IMR-90 (cell line): ENCODE data around the gene NSUN7. TPM values are rescaled to one million over a fixed set of nuclear protein-coding genes. Genes with fewer than 3 reads are reported as not detected.
A peak's percentile ranks its signal among the peaks of the same experiment; 100 is the strongest.

ENCODE experiments used
- ATAC-seq: fragments of 200-7000 bp; cut with Tn5 transposase; 2 replicates; pipeline ENCODE4 v1.9.1; 2020; ENCODE audit warnings: low read depth, mild to moderate bottlenecking, moderate library complexity
- BruUV-seq: library from RNA; stranded (reverse); fragments of 400-500 nt; replicated peaks from 2 replicates; lab custom pipeline; 2021; lab: Mats Ljungman, UMichigan
- CTCF ChIA-PET: fragments of 300-600 bp; formaldehyde crosslinking; extraction: SDS; loops from one replicate; lab custom pipeline; 2021; ENCODE audit warnings: antibody characterized with exemption; lab: Yijun Ruan, JAX
- POLR2A ChIA-PET: fragments of 300-600 bp; sonication (Branson Sonifier 250); formaldehyde crosslinking; loops from one replicate; lab custom pipeline; 2022; ENCODE audit warnings: antibody characterized with exemption; ENCODE audit not compliant: unreplicated experiment; lab: Charles Lee
- DNase-seq: peaks from one replicate; pipeline ENCODE4 v3.0.0; 2013
- H2AFZ ChIP-seq: replicated peaks from 2 replicates; pipeline ENCODE3; 2013; ENCODE audit warnings: low read length, mild to moderate bottlenecking; ENCODE audit not compliant: poor library complexity
- H2AK5ac ChIP-seq: 2 replicates; pipeline ENCODE4 v1.6.1; 2013; ENCODE audit warnings: low read depth, low read length, inconsistent platforms
- H2AK9ac ChIP-seq: replicated peaks from 2 replicates; pipeline ENCODE3; 2013; ENCODE audit warnings: mild to moderate bottlenecking, low read depth, low read length, moderate library complexity; ENCODE audit not compliant: poor library complexity
- H2BK120ac ChIP-seq: 2 replicates; pipeline ENCODE4 v1.6.1; 2013; ENCODE audit warnings: low read depth, low read length, inconsistent platforms
- H2BK15ac ChIP-seq: 3 replicates; pipeline ENCODE4 v1.6.1; 2013; ENCODE audit warnings: low read depth, low read length, inconsistent platforms
- H2BK20ac ChIP-seq: 2 replicates; pipeline ENCODE4 v1.6.1; 2013; ENCODE audit warnings: low read depth, mild to moderate bottlenecking, inconsistent platforms, low read length, moderate library complexity
- H2BK5ac ChIP-seq: 2 replicates; pipeline ENCODE4 v1.6.1; 2013; ENCODE audit warnings: mild to moderate bottlenecking, low read depth, low read length, inconsistent platforms; ENCODE audit not compliant: poor library complexity, severe bottlenecking
- H3K14ac ChIP-seq: replicated peaks from 2 replicates; pipeline ENCODE4 v1.6.1; 2013; ENCODE audit warnings: low read depth, low read length, inconsistent platforms
- H3K18ac ChIP-seq: 2 replicates; pipeline ENCODE4 v1.6.1; 2013; ENCODE audit warnings: low read depth, low read length, control low read depth
- H3K23ac ChIP-seq: 2 replicates; pipeline ENCODE4 v1.6.1; 2013; ENCODE audit warnings: low read depth, low read length, inconsistent platforms
- H3K27ac ChIP-seq: 2 replicates; pipeline ENCODE4 v1.5.1; 2013; ENCODE audit warnings: mild to moderate bottlenecking, control low read depth, low read length; ENCODE audit not compliant: insufficient read depth
- H3K27me3 ChIP-seq: 2 replicates; pipeline ENCODE4 v1.6.1; 2013; ENCODE audit warnings: low read length; ENCODE audit not compliant: control insufficient read depth, insufficient read depth
- H3K36me3 ChIP-seq: 2 replicates; pipeline ENCODE4 v1.6.1; 2013; ENCODE audit warnings: low read length, mixed read lengths; ENCODE audit not compliant: control insufficient read depth, insufficient read depth
- H3K4ac ChIP-seq: 2 replicates; pipeline ENCODE4 v1.6.1; 2013; ENCODE audit warnings: low read depth, low read length, inconsistent platforms
- H3K4me1 ChIP-seq: 2 replicates; pipeline ENCODE4 v1.6.1; 2013; ENCODE audit warnings: low read length, mixed read lengths; ENCODE audit not compliant: control insufficient read depth, insufficient read depth
- H3K4me2 ChIP-seq: 2 replicates; pipeline ENCODE4 v1.6.1; 2013; ENCODE audit warnings: low read depth, mild to moderate bottlenecking, control low read depth, low read length, moderate library complexity
- H3K4me3 ChIP-seq: 2 replicates; pipeline ENCODE4 v1.5.1; 2013; ENCODE audit warnings: low read depth, mild to moderate bottlenecking, control low read depth, low read length, moderate library complexity; ENCODE audit not compliant: insufficient read depth
- H3K56ac ChIP-seq: 2 replicates; pipeline ENCODE4 v1.6.1; 2013; ENCODE audit warnings: low read length, inconsistent platforms; ENCODE audit not compliant: insufficient read depth; ENCODE audit errors: extremely low read depth
- H3K79me1 ChIP-seq, 2 experiments: 2 replicates each; pipeline ENCODE4 v1.6.1; 2013; ENCODE audit warnings: low read length in 2 of 2, inconsistent platforms in 1 of 2, low read depth in 1 of 2
- H3K9ac ChIP-seq: 2 replicates; pipeline ENCODE4 v1.6.1; 2013; ENCODE audit warnings: low read depth, low read length, control low read depth
- H3K9me1 ChIP-seq: 2 replicates; pipeline ENCODE4 v1.6.1; 2013; ENCODE audit warnings: low read length, inconsistent platforms; ENCODE audit not compliant: insufficient read depth
- H3K9me3 ChIP-seq: 2 replicates; pipeline ENCODE4 v1.6.1; 2013; ENCODE audit warnings: low read length; ENCODE audit not compliant: control insufficient read depth, insufficient read depth
- H4K20me1 ChIP-seq: 2 replicates; pipeline ENCODE4 v1.6.1; 2013; ENCODE audit warnings: low read length, inconsistent platforms; ENCODE audit not compliant: insufficient read depth
- H4K5ac ChIP-seq: 2 replicates; pipeline ENCODE4 v1.6.1; 2013; ENCODE audit warnings: mild to moderate bottlenecking, low read depth, low read length, control low read depth
- H4K8ac ChIP-seq, 2 experiments: 2 replicates each; pipeline ENCODE4 v1.6.1; 2013; ENCODE audit warnings: low read depth in 2 of 2, low read length in 2 of 2, control low read depth in 1 of 2, inconsistent platforms in 1 of 2
- H4K91ac ChIP-seq: 2 replicates; pipeline ENCODE4 v1.6.1; 2013; ENCODE audit warnings: low read depth, low read length, inconsistent platforms; ENCODE audit not compliant: insufficient read depth
- CTCF ChIP-seq: conservative IDR thresholded peaks from 2 replicates; pipeline ENCODE4 v1.5.1; 2012; ENCODE audit warnings: mild to moderate bottlenecking, low read depth, low read length, improper control_type of control experiment
- MAFK ChIP-seq: IDR thresholded peaks from 2 replicates; pipeline ENCODE4 v1.6.1; 2012; ENCODE audit warnings: low read depth, low read length, improper control_type of control experiment
- MAZ ChIP-seq: IDR thresholded peaks from 2 replicates; pipeline ENCODE4 v1.6.1; 2012; ENCODE audit warnings: low read depth, mild to moderate bottlenecking, low read length, improper control_type of control experiment, moderate library complexity, borderline replicate concordance
- NFE2L2 ChIP-seq: fragments of 150-350 bp; IDR thresholded peaks from 2 replicates; pipeline ENCODE4 v1.6.1; 2016; ENCODE audit warnings: low read depth, mild to moderate bottlenecking, low read length
- POLR2A ChIP-seq: IDR thresholded peaks from 2 replicates; pipeline ENCODE4 v1.6.1; 2012; ENCODE audit warnings: mild to moderate bottlenecking, low read depth, low read length
- RCOR1 ChIP-seq: IDR thresholded peaks from 2 replicates; pipeline ENCODE4 v1.6.1; 2012; ENCODE audit warnings: mild to moderate bottlenecking, low read length, improper control_type of control experiment; ENCODE audit not compliant: insufficient replicate concordance
- WGBS, 2 experiments: methylation state at CpG; one replicate each; pipeline versions ENCODE4 v1.1.5 to v1.1.7; 2013; ENCODE audit warnings: missing lambda C conversion rate in 2 of 2; ENCODE audit not compliant: insufficient read length in 1 of 2; ENCODE audit errors: extremely low coverage in 2 of 2; 5-methylcytosine and 5-hydroxymethylcytosine counted together
- dilution Hi-C: fragments of 300-500 bp; cut with HindIII; formaldehyde crosslinking; loops from one replicate; pipeline ENCODE4 v1.14.3; 2018; ENCODE audit warnings: low sequenced_read_pairs; ENCODE audit not compliant: unreplicated experiment
- in situ Hi-C: fragments of 300-500 bp; cut with MboI; formaldehyde crosslinking; loops from 3 replicates; pipeline ENCODE4 v1.14.3; 2019; ENCODE audit warnings: low sequenced_read_pairs, inconsistent platforms, mixed read lengths
- intact Hi-C: fragments of 100-400 bp; cut with micrococcal nuclease; formaldehyde crosslinking; loops from 2 replicates; pipeline ENCODE4 v1.10.0; 2022
- polyA plus RNA-seq, 3 experiments: library from polyadenylated mRNA; depleted of rRNA; stranded (reverse); fragments of >200 nt; gene quantifications; 2 replicates each; pipeline ENCODE4 v1.2.3, GENCODE V29; 2012; ENCODE audit warnings: low replicate concordance in 1 of 3
- total RNA-seq: library from RNA; depleted of rRNA; stranded (reverse); fragments of >200 nt; gene quantifications from 2 replicates; pipeline ENCODE4 v1.2.3, GENCODE V29; 2012

Gene NSUN7
- total and polyA plus RNA-seq, 2 of the 4 experiments (the other 2 are of a cell fraction) = not detected

- Histone ChIP-seq H3K9me1 (0 out of 2 replicates have a peak, but pooled peaks cover under 1% of the 10 kb centered on the region), H4K91ac (no peak overlapping the region)
- BruUV-seq = no TSS peak
These were observed 98.5 kb downstream of the NSUN7 start for GRCh38 chr4:40848251-40848650.

More at GRCh38 chr4:40848251-40848650, 98.5 kb downstream of the NSUN7 start:
- Histone ChIP-seq H2BK20ac (no peak overlapping the region), H4K5ac (no peak overlapping the region), H2AFZ (no peak overlapping the region), H3K27ac (no peak overlapping the region), H3K14ac (no peak overlapping the region), H3K4me2 (no peak overlapping the region), H3K9ac (no peak overlapping the region), H3K4me3 (no peak overlapping the region), H3K18ac (no peak overlapping the region), H3K23ac (no peak overlapping the region), H3K4me1 (no peaks in the 10 kb centered on the region), H2AK9ac (no peak overlapping the region), H2BK15ac (no peak overlapping the region), H3K79me1 (peaks cover under 1 to 3% of the 10 kb centered on the region in 2 experiments; a peak in 3 of 4 replicates), H3K4ac (no peak overlapping the region), H2BK5ac (no peak overlapping the region), H4K8ac (no peak overlapping the region), H2AK5ac (no peak overlapping the region), H4K20me1 (no peaks in the 10 kb centered on the region), H2BK120ac (no peak overlapping the region), H3K27me3 (no peaks in the 10 kb centered on the region), H3K56ac (no peak overlapping the region), H3K9me3 (no peaks in the 10 kb centered on the region), H3K36me3 (no peaks in the 10 kb centered on the region)
- POLR2A ChIA-PET = no interaction called here
- CTCF ChIA-PET = interaction anchor here (0.6 to 1.8 kb wide), 2 partner anchors 49 to 74 kb away, joined by 3 to 4 read pairs; no protein-coding TSS in a partner anchor
- TF ChIP-seq MAFK (no peak), POLR2A (no peak), NFE2L2 (no peak), MAZ (no peak), RCOR1 (no peak), CTCF (no peak)
- ATAC-seq = no peak
- in situ Hi-C loops (no loop called here), intact Hi-C loops (no loop called here), dilution Hi-C loops (no loop called here)
- peak; percentile 16 for DNase-seq
- 88% methylated on average over 4 of the region's 5 CpGs; no CpG with 5 or more reads in 1 of the 2 experiments for WGBS, 2 experiments
